Stimulated activated CD8-positive, alpha-beta memory T cell treated with anti-CD3 and anti-CD28 coated beads, Interleukin-2, amount 100 ng/mL, for 48 hours (primary cell): ENCODE measurements around the gene MEGF8.

Experiments used
- DNase-seq, 2 donors: peaks; one replicate each; pipeline ENCODE4 v3.0.0-alpha.2; 2020; ENCODE audit warnings: low read depth in 2 of 2

MEGF8 gene, protein sequence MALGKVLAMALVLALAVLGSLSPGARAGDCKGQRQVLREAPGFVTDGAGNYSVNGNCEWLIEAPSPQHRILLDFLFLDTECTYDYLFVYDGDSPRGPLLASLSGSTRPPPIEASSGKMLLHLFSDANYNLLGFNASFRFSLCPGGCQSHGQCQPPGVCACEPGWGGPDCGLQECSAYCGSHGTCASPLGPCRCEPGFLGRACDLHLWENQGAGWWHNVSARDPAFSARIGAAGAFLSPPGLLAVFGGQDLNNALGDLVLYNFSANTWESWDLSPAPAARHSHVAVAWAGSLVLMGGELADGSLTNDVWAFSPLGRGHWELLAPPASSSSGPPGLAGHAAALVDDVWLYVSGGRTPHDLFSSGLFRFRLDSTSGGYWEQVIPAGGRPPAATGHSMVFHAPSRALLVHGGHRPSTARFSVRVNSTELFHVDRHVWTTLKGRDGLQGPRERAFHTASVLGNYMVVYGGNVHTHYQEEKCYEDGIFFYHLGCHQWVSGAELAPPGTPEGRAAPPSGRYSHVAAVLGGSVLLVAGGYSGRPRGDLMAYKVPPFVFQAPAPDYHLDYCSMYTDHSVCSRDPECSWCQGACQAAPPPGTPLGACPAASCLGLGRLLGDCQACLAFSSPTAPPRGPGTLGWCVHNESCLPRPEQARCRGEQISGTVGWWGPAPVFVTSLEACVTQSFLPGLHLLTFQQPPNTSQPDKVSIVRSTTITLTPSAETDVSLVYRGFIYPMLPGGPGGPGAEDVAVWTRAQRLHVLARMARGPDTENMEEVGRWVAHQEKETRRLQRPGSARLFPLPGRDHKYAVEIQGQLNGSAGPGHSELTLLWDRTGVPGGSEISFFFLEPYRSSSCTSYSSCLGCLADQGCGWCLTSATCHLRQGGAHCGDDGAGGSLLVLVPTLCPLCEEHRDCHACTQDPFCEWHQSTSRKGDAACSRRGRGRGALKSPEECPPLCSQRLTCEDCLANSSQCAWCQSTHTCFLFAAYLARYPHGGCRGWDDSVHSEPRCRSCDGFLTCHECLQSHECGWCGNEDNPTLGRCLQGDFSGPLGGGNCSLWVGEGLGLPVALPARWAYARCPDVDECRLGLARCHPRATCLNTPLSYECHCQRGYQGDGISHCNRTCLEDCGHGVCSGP (N-terminal part only)

DNA sequence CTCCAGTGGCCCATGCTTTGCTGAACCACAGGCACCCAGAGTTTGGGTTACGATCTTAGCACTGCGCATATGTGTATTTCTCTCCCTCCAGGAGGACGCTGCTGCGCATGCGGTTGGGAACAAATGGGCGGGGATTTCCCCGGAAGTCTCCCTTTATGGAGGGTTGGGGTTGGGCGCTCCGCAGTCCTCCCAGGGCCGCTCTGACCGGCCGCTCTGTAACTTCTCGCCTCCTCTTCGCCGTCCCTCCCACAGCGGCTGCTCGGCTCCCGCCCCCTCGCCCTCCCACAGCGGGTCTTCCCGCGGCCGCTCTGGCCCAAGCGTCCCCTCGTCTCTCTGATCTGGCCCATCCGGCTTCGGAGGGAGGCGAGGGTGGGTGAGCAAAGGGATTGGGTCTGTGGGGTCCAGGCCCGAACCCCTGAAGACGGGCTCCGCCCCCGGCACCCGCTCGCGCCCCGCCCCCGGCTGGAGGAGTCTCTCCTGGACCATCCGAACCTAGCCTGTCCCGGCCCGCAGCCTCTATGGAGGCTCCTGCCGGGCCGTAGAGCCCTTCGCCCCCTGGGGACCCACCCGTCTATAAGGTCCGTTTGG, at the start of gene MEGF8:
MEGF8 (plus strand) TSS at position 328 of the 588 bp plus-strand sequence. CDS start 609 bp downstream, outside the sequence.
- peak; percentile 93 to 98 for DNase-seq

DNA sequence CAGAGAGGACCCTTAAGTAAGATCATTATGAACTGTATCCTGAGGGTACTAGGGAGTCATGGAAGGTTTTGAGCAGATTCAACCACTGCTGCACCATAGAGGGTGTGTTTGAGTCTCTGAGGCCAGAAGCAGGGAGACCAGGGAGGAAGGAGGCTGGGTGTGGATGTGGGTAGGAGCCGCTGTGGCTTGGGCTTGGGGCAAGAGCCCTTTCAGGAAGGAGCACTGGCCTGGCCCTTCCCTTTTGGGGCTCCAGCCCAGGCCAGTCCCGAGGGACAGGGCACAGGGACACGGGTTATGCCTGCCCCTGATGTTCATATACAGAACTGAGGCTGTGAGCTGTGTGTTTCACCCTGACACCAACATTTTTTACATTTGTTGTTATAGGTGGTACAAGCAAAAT, 49.2 kb upstream of the MEGF8 start:
- no peak for DNase-seq

DNA sequence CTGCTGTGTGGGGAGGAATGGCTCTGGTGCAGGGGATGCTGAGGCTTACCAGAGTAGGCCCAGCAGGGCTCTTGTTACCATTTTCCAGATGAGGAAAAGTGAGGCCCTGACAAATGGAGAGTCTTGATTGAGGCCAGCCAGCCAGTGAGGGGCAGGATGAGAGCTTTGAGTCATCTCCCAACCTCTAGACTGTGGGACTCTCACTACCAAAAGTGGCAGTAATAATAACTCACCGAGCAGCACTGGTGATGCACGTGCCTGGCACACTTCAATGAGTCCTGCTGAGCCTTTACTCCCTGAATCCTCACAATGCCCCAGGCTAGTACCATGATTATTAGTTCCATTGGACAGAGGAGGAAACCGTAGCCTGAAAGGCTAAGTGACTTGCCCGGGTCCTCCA, 48.6 kb upstream of the MEGF8 start:
- DNase-seq: no peak

DNA sequence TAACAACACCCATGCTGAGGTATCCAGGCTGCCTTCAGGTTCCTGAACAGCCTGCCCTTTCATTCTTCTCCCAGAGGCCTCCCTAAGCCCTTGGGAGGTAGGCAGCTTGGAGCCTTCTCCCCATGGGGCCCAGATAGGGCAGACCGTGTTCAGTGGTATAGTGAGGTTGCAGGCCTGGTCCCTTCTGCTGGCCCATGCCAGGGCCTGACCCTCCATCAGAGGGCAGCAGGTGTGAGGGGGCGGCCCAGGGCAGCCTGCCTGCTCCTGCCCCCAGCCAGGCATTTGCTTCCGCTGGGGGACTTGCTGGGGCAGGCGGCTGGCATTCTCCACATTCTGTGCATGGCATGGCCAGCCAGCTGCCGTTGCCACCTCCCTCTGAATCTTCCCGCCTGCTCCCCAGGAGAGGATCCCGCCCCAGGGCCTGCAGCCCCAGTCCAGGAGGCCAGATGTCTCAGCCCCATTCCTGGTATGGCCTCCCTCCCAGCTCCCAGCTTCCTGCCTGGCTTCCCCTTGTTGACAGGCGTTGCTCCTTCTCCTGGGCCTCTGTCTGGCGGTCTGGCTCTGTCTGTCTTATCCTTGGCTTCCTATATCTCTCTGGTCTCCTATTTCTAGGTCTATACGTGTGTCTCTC, 47.5 kb upstream of the MEGF8 start:
- no peak for DNase-seq

DNA sequence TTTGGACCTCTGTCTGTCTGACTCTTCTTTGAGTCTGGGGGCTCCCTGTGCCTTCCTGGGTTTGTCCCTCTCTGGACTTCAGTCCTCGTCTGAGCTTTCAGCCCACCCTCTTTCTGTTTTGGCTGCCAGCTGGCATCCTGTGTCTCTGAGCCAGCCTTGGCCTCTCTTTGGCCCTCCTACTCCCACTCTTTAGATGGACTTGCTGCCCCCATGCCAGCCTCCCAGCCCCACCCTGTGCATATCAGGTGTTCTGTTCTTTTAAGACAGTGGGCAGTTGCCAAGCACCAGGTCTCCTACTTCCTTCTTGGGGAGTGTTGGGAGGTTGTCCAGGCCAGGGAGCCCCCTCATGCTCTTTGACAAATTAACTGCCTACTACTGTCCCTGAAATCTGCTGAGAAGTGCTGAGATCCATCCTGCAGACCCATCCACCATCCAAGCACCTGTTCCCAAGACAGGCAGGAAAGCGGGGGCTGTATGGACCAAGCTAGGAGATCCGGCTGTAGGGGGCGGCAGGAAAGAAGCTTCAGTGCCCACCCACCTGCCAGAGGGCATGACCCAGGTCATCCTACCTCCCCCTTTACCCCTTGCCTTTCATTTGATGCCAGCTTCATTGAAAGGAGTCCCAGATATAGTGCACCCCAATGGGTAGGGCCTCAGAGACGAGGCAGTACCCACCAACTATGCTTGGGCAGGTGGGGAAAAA, 46.8 kb upstream of the MEGF8 start:
- DNase-seq: no peak

DNA sequence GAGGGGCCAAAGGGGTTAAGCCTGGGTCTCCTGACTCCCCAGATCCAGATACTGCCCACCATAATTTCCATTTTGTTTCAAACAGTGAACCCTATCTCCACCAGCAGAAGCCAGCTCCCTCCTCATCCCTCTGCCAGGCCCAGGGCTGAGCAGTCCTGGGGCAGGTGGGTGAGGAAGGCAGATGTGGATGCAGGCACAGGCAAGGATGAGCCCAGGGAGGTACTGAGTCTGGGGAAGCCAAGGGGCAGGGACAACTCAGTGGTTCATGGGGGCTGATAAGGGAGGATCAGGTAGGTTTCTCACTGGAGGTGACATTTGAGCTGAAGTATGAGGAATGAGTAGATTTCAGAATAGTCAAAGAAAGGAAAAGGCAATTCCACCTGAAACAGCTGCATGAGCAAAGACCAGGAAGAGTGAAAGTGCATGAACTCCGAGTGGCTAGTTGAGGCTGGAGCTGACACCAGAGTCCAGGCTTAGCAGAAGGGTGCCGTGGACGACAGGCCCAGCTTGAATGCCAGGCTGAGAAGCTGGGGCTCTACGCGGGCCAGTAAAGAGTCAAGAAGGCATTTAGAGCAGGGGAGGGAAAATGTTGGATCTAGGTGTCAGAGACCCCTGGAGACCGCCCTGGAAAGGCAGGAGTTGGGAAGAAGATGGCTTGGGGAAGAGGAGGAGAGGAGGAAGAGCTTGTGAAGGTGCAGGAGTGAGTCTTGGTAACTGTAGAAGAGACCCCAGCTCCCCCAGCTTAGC, 46.1 kb upstream of the MEGF8 start:
- DNase-seq: no peak

DNA sequence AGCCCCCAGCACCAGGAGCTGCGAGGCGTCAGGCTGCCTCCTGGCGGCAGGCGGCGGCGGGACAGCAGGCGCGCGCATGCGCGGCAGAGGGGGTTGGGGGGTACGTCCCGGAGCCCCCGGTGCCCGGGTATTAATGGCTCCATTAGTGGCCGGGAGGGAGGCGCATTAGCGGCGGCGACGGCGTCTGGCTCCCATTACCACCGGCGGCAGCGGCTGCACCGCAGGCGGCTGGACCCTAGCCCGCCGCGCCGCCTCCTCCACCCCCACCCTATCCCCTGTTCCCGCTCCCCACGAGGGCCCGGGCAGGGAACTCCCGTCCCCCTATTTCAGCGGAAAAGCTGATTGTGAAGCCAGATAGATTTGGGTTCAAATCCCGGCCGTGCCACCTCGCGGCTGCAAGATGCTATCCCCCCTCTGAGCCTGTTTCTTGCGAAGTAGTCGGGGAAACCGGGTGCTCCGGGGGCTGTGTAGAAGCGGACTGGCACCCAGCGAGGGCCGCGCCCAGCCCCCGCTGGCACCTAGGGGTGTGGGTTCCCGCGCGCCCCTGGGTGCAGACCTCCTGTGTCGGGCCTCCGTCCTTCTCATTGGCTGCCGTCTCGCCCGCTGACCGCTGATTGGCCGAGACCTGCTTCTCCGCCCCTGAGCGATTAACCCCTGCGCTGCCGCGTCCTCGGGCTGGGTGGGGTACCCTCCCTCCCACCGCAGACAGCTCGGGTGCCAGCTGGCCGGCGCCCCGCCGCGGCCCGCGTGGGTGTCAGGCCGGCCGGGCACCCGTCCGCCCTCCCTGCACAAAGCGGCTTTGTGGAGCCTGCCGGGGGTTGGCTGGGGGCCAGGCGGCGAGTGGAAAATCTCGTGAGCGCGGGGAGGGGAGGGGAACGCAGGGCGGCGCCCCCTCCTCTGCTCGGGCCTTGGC, 45.3 kb upstream of the MEGF8 start:
- peak; percentile 83 to 87 for DNase-seq

DNA sequence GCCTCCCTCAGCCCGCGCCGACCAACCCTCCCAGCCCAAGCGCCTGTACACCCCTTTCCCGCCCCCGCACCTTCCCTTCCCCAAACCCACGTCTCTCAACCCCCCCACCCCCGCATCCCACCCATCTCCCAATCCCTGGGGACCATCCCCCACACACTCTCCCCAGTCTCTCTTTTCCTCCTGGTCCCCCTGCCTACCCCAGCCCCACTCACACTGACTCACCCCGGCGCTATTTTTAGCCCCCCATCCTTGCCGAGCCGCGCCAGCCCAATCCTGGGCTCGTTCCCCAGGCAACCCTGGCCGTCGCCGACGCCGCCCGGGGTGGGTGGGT, 44.7 kb upstream of the MEGF8 start:
- no peak for DNase-seq

DNA sequence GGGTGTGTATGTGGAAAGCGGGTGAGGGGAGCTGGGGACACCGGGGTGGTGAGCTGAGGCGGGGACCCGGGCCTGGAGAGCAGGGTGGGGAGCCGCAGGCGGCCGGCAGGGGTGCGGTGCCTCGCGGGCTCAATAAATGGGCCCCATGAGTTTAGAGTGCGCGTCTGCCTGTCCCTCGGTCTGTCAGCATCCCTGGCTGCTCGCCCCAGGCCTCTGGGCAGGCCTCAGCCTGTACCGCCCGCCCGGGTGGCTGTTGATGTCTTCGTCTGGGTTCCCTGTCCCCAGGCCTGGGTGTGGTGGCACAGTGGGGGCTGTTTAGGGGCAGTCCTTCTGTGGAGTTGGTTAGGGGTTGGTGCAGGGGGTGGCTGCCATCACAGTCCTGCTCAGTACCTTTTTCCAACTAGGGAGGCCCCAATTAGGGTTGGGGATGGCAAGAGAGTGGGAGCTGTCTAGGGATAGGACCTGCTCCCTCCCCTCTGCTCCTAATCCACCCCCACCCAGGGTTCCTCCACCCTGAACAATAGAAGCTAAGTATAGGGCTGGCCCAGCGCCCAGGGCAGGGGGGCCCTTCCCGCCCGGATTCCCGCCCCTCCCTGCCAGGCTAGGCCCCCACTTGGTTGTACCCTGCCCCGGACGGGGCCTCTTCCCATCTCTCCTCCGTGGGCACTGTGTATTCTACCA, 44.1 kb upstream of the MEGF8 start:
- DNase-seq: no peak

DNA sequence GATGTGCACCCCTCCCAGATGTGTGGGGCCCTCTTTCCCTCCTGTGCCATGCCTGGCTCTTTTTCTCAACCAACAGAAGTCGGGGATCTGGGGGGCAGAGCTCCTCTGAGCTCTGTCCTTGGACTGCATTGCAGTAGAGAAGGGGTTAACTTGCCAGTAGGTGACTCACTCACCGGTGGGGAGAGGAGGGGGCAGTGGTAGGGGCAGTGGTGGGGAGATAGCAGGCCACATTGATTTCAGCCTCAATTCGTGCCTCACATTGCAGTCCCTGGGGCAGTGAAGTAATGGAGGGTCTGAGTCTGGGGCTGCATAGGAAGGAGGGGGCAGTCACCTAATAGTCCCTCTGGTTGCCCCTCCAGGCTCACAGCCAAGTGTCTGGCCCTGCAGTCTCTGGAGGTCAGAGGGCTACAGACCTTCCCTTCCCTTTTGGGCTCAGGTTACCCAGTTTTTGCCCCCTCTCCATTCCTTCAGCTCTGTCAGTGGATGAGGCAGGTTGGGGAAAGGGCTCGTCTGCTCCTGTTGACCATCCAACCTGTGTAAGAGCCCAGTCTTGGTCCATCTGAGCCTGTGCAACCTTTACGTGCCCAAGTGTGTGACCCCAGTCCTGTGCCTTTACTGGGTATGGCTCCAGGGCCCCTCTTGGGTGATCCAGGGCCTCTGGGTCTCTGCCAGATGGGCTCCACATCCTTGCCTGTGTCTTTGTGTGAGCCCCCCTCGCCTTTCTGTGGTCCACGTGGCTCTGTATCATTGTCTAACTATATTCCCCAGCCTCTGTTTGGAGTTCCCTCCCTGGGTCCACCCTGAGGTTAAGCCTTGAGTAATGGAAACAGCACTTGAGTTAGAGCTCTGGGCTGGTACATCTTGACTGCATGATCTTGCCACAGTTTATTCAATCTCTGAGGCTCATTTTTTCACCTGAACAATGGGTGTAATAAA, 43.3 kb upstream of the MEGF8 start:
- no peak for DNase-seq

DNA sequence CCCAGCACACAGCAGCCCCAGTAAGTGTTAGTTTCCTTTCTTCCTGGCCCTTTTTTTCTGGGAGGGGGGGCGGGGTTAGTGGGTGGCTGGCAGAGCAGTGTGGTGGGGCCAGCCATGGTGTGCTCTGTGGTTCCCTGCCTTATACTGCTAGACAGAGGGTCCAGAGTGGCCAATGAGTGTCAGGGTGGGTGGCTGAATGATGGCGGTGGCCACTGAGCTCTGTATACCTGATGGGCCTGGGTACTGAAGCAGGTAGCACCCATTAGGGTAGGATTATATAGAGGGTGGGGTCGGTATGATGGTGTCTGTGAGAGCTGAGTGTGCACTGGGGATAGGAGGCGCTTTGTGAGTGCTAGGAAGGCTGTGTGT, 42.6 kb upstream of the MEGF8 start:
- no peak for DNase-seq

DNA sequence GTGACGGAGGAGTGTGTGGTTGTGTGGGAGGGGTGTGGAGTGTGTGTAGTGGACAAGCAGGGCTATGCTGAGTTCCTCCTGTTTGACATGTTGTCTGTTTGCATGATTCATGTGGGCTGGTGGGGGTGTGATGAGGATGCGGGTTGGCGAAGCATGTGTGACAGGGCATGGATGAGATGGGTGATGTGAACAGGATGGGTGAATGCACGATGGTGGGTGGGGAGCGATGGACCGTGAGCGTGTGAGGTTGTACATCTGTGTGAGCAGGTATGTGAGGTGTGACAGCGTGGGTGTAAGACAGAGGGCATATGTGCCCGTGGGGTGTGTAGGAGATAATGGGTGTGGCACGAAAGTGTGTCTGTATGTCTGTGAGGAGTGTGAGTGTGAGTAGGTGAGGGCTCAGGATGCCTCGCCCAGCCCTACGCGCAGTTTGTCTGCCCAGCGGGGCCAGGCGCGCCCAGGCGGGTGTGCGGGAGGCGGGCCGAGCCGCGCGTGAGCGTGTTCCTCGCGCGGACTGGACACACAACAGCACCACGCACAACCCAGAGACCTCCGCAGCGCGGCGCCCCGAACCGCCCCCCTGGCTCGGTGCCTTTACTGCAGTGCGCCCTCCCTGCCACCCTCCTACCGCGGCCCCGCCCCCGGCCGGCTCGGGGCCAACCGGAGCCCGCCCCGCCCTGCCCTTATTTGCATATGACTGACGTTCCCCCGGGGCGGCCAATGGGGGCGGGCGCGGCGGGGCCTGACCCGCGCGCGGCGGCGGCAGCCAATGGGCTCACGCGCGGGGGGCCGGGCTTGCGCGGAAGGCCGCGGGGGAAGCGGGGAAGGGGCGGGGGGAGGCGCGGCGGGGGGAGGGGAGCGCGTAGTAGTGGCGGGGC, 42.0 kb upstream of the MEGF8 start:
- peak; percentile 92 to 98 for DNase-seq

DNA sequence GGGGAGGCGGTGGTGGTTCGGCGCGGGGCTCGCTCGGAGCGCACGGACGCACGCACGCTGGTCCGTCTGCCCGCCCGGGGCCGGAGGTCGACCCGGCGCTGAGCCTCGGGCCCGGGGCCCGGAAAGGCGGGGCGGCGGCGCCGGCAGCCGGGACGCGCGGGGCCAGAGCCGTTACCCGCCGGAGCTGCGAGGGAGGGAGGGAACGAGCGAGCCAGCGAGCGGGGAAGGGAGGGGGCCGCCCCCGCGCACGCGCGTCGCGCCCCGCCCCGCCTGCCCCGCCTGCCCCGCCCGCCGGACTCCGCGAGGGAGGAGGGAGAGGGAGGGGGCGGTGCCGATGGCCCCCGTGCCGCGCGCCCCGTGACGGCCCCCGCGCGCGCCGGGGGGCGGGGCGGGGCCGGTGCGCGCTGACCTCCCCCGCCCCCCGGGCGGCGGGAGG, 41.4 kb upstream of the MEGF8 start:
- peak; percentile 64 to 72 for DNase-seq

DNA sequence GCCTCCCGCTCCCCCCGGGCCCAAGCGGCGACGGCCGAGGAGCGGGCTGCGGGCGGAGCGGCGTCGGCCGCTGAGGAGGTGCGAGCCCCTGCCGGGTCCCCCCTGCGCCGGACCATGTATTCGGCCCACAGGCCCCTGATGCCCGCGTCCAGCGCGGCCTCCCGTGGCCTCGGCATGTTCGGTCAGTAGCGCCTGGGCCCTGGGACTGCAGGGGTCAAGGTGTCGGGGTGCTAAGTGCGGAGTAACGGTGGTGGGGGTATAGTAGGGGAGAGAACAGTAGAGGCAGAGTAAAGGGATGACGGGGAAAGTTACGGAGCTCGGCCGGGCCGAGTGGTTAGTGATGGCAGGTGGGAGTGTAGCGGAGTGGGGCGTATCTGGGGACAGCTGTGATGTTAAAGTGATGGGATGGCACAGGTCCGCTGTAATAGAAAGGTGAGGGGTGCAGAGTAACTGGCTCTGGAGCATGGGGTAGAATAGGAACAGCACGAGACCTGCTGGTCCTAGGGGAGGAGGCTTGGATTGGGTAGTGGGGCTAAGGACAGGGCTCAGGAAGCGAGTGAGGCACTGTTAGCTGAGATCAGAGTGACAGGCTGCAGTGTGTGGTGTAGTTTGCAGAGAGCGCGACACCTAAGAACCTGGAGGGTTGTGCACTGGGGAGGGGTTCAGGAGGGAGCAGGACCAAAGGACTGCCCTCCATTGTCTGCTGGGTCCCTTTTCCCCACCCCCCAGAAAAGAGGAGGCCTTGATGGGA, 40.7 kb upstream of the MEGF8 start:
- no peak for DNase-seq

DNA sequence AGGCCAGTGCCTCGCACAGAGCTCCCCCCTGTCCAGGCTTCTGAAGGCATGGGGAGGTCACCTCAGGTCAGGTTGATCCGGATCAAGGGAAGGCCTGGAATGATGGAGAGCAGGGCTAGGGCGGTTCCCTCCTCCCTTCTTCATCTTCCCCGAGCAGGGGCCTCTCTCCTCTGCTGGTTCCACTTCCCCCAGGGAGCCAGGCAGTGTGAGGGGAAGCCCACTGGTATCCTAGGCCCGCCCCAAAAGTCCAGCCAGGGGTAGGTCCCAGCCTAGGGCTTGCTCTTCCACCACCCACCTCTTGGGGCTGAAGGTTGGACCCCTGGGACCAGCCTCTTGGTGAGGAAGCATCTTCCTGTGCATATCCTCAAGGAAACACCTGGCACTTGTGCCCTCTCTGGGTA, 39.9 kb upstream of the MEGF8 start:
- no peak for DNase-seq

DNA sequence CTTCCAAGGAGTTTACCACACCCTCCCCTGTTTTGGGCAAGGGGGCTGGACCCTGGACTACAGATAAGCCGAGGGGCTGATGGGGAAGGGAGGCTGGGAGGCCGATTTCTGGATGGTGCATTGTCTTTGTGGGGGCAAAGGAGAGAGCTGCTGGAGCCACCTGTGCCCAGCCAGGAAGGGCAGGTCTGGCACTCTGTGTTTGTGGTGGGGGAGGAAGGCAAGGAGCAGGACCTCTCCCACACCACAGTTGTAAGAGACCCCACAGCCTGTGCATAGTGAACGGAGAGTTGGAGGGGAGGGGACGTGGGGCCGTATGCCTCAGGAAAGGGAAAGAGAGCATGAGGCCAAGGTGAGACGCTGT, 39.5 kb upstream of the MEGF8 start:
- no peak for DNase-seq
